ENCODE data around the gene ASIC1.
"Not testable (repeated sequence)": the region's sequence is repeated elsewhere in the genome, so short reads cannot be mapped to it uniquely, and the experiment has no call there.

Gene ASIC1

DNA sequence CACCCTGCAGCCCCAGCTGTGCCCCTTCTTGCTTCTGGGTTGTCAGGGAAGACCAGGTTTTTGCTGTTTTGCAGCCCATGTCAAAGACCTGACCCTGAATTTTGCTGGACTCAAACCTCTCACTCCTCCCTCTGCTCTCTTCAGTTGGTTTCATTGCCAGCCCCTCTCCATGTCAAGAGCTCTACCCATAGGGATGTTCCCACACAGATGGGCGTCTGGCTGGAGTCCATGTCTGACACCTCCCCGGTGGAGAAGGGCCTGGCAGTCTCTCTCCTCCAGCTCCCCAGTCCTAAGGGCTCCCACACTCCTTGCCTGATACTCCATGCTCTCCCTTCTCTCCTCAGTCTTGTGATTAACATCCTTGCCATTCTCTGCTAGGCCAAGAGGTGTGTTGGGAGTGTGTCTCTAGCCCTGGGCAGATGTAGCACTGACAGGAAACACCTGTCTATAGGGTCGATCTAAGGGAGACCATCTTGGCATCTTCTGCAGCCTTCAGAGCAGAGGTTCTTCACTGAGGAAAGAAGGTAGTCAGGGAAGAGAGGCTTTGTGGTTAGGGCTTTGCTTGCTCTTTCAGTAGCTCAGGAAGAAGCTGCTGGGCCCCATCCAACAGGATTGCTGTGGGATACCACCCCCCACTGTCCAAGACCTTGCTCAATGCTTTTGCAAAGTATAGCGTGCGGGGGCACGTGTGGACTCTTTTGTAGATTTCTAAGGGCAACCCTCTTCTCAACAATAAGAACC is 4.7 kb downstream of the ASIC1 start:
- no peak for DNase-seq

DNA sequence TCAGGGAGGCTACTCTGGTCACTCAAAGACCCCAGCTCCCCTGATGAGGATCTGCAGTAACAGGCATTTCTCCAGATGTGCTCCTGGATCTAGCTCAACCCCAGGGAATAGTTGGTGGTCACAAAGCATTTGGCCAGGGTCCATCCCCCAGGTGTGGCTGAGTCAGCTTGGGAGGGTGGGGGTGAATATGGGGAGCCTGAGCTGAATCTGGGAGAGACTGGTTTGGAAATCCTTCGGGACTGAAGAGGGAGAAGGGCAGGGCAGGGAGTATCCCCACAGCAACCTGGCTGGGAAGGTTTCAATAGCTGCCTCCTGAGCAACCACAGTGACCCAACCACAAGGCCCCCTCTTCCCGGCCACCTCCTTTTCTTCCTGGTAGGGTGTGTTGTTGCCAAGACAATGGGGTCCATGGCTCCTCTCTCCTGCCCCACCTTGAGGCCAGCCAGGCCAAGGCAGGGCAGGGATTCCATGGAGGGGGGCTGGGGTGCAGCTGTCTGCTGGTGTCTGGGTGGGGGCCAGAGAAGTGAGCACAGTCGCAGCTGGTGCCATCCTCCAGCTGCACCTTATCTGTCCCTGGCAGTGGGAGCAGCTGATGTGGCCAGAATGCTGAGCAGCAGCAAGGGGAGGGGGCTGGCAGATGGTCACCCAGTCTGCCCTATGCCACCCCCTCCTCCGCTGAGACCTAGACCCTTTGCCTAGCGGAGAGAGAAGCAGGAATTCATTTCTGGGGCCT is 5.5 kb downstream of the ASIC1 start:
- no peak for DNase-seq

DNA sequence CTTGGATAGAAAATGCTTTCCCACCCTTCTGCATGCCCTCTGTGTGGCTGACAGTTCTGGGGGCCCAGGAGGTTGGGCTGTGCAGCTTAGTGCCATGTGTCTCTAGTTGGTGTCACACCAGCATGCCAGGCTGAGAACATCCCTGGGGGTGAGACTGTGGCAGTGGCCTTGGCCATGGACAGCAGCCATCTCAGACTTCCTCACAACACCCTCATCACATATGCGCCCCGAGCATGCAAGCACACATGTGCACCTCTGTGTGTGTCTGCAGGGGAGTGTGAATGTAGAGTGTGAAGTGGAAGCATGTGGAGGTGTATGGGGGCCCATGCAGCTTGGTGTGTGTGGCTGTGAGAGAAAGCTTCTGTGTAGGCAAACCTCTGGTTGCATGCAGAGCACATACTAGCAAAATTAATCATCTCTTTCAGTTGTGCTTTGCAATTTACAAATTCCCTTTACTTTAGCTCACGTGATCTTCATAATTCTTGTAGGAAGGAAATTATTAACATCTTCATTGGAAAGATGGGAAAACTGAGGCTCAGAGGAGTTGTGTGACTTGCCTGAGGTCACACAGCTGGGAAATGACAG is 8.4 kb downstream of the ASIC1 start:
- DNase-seq: no peak

DNA sequence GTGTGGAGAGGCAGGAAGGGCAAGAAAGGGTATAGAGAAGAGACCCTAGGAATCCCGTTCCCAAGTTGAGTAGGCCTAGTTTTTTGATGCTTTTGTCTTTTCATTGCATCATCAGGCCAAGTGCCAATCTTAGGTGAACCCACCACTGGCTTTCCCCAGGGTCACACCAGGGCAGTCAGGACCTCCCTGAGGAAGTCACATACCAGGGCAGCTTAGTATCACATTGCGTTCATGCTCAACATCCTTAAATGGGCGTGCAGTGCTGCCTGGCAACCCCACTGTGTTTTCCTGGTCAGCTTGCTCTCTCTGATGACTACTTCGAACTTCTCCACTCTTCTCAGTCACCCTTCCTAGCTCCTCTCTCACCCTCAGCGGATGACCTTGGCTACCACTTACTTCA is 9.0 kb downstream of the ASIC1 start:
- no peak for DNase-seq

DNA sequence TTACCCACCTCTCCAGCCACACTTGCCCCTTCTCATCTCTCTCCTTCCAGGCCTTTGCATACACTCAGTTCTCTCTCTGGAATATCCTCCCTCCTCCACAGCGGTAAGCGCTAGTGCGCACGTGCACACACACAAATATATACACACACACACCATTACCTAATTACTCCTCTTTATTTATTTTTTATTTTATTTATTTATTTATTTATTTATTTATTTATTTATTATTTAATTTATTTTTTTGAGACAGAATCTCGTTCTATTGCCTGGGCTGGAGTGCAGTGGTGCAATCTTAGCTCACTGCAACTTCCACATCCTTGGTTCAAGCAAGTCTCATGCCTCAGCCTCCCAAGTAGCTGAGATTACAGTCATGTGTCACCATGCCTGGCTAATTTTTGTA is 11.7 kb downstream of the ASIC1 start:
- DNase-seq: no peak

DNA sequence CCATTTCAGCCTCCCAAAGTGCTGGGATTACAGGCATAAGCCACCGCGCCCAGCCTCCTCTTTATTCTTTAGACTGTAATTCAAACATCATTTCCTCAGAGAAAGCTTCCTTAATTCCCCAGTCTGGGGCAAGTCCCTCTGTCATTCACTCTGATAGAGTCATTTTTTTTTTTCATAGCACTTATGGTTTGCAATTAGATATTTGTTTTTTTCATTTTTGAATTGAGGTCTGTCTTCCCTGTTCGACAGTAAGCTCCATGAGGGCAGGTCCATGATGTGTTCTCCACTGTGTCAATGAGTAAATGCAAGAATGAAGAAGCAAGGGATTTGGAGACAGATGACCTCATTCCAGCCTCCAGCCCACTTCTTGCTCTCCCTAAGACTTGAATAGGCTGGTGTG is 12.1 kb downstream of the ASIC1 start:
- no peak for DNase-seq

DNA sequence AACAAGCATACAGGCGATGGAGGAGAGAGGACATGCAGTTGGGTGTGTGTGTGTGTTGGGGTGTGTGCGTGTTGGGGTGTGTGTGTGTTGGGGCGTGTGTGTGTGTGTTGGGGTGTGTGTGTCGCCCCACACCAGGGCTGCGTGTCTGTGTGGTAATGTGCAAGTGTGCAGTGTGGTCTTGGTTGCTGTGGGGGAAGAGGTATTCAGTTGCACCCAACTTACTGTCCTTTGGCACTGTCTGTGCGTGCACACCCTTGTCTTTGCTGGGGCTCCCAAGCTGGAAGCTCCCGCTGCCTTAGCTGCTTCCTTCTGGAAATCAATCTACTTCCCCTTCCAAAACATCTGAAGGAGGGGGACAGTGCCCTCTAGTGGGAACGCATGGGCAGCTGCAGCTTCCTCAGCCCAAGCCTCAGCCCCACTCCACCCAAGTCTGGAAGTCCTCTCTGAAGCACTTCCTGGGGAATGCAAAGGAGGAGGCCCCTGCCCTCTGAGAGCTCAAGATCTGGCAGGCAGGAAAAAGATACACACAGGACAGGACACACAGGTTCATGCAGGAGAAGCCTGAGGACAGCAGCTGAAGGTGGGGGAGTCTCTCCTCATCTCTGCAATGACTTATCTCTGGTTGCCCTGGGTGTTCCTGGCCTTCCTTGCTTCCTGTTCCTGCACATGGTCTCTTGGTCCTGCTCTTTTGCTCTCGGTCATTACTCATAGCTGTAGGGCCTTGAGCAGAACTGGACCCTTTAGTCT is 13.1 kb downstream of the ASIC1 start:
- no peak for DNase-seq

DNA sequence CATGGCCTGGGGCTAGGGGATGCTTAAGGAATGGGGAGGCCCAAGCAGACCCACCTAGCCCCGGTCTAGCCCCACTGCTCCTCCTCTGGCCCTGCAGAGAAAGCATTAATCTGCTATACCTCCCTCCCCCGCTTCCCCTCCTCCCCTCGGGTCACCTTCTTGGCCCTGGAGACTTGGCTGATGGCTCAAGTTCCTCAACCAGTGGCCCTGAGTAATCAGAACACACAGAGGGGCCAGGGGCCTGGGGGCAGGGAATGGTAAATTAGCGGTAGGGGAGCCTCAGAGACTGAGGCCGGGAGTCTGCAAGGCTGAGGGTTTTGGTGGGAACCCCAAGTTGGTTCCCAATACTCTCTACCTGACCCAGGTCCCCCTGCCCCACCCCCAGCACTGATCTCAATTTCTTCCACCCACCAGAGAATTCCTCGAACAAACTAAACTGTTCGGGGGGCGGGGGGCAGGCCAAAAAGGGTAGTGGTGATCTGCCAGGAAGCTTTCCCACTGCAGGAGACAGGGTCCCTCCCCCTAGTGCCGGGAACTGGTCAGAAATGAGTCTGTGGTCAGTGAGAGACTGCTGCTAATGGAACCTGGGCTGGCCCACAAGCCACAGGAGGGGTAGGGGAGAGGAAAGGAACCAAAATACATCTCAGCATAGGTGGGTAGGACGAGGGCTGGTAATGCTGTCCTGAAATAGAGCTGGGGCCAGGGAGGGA is 15.0 kb downstream of the ASIC1 start:
- DNase-seq: no peak

DNA sequence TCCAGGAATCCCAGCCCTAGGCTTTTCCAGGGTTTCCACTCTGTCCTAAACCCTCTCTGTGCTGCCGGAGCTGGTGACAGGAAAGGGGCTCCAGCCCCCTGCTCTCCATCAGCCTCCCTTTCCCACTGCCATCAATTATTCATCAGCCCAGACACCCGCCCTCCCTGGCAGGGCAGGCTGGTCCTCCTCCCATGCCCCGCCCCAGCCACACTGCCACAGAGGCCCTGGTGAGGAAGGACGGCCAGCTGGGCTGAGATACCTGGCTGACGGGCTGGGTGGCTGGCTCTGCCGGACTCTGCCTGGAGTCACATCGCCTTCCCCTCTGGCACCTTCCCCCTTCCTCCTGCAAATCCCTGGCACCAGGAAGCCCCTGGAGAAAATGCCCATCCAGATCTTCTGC is 15.8 kb downstream of the ASIC1 start:
- DNase-seq: no peak

DNA sequence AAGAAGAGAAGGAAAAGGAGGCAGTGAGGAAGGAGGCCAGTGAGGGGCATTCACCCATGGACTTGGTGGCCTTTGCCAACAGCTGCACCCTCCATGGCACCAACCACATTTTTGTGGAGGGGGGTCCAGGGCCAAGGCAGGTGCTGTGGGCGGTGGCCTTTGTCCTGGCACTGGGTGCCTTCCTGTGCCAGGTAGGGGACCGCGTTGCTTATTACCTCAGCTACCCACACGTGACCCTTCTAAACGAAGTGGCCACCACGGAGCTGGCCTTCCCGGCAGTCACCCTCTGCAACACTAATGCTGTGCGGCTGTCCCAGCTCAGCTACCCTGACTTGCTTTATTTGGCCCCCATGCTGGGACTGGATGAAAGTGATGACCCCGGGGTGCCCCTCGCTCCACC is 16.3 kb downstream of the ASIC1 start:
- no peak for DNase-seq

DNA sequence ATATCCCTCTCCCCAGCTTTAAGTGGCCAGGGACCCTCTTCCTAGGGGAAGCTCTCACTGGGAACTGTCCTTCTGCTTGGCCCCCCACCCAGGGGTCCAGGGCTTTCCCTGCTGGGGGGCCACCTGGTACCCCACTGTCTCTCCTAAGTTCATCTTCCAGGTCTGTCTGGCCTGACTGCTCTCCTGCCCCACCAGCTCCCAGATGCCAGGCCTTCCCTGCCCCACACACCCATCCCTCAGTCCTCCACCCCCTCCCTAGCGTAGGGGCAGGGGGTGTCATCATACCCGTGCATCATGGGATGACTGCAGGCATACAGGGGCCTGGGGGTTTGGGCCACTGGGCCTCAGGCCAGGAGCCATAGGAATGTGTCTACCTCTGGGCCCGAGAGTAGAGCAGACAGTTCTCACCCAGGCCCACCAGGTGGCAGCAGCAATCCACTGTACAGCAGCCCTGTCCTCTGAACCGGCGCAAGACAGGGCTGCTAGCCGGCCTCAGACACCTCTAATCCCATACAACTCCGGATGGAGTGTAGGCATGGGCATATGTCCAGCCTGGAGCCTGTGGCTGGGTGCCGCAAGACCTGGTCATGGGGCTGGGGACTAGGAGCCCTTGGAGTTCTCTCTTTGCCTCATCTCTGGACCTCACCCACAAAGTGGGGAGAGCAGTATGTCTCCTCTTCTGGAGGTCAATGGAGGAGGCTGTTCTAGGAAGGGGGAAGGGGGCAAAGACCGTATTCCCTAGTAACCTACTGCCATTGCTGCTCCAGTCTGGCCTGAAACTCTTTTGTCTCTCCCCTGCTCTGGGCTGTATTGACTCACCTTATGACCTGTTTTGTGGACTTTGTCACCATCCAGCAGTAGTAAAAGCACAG is 17.8 kb downstream of the ASIC1 start:
- no peak for DNase-seq

DNA sequence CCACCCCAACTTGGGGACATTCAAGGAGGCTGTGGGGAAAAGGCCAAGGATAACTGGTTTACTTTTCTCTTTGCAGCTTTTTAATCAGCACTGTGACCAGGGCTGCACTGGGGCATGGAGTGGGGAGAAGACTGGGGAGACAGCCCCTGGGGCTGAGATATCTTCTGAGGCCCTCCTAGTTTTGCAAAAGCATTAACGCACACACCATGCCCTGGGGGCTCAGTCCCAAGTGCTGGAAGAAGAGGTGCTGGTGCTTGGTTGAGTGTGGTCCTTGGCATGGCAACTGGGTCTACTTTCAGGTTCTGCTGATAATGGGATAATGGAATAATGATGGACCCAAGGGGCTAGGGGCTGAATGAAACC is 18.4 kb downstream of the ASIC1 start:
- no peak for DNase-seq

DNA sequence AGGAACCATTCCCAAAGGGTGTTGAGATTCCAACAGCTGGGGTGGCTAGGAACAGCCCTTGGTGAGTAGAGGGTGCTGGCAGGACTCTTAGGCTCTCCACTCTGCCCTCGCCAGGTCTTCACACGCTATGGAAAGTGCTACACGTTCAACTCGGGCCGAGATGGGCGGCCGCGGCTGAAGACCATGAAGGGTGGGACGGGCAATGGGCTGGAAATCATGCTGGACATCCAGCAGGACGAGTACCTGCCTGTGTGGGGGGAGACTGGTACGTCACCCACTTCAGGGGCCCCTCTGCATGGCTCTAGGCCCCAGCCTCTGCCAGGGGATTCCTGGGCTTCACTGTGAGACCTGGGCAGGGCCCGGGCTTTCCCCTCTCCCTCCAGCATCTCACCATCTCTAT is 19.7 kb downstream of the ASIC1 start:
- no peak for DNase-seq

DNA sequence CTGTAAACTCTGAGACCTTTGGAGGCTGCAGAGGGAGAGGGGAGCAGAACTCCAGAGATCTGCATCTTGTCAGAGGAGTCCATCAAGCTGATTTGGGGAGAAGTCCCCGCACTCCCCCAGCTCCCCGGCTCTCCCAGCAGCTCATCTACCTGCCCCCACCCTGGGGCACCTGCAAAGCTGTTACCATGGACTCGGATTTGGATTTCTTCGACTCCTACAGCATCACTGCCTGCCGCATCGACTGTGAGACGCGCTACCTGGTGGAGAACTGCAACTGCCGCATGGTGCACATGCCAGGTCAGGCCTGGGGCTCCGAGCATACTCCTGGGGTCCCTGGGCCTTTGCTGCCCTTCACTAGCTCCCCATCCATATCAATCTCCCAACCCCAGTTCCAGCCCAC is 20.9 kb downstream of the ASIC1 start:
- DNase-seq: no peak

DNA sequence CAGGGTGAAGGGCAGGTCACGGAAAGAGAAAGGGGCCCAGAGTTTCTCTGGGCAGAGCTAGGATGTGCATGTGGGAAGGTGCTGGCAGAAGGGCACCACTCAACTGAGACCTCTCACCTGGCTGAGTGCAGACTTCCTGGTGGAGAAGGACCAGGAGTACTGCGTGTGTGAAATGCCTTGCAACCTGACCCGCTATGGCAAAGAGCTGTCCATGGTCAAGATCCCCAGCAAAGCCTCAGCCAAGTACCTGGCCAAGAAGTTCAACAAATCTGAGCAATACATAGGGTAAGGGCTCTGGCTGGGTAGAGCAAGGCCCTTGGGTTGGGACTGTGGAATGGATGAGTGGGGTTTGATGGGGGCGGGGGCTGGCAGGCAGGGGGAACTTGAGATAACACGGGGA is 22.4 kb downstream of the ASIC1 start:
- no peak for DNase-seq

DNA sequence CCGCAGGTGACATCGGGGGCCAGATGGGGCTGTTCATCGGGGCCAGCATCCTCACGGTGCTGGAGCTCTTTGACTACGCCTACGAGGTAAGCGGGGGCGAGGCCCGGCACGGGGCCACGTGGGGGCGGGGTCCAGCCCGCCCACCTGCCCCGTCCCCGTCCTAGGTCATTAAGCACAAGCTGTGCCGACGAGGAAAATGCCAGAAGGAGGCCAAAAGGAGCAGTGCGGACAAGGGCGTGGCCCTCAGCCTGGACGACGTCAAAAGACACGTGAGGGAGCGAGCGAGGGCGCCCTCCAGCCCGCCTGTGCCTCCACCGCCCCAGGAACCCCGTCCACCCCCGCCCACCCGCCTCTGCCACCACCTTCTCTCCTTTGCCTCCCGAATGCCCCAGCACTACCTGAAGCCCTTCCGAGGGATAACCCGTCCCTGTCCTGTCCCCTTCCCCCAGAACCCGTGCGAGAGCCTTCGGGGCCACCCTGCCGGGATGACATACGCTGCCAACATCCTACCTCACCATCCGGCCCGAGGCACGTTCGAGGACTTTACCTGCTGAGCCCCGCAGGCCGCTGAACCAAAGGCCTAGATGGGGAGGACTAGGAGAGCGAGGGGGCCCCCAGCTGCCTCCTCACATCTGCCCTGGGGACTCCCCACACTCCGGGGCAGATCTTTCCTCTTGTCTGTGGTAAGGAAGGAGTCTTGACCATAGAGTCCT is 23.9 kb downstream of the ASIC1 start:
- DNase-seq: no peak

DNA sequence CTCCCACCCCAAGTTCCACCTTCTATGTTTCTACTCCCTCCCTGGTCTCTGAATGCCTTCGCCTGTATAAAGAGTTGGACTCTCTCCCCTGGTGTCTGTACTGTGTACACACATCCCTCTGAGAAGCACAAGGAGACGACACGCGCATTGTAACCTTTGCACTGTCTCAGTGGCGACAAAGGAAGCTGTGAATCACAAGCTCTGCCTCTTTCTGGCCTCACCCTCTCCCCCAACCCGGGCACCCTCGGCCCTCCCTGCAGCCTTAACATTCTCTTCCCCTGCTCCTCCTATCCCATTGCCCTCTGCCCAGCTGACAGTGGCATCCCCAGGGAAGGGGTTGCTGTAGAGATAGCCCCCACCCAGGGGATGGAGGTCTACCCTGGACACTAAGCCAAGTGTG is 25.2 kb downstream of the ASIC1 start:
- no peak for DNase-seq

DNA sequence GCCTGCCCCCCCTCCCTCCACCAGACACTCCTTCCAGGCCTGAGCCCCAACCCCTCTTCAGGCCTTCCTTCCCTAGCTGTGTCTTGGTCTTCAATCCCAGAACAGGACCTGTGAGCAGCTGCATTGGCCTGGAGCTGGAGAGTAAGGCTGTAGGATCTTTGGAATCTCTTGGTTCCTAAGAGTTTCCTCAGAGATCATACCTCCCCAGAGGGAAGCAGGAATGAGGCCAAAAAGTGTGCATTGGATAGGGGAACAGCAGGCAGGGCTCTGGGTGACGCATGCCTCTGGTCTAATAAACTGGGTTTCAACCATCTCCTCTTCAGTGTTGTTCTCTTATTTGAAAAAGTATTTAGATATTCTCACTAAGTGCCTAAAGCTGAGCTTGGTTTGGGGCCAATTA is 25.9 kb downstream of the ASIC1 start:
- DNase-seq: no peak

DNA sequence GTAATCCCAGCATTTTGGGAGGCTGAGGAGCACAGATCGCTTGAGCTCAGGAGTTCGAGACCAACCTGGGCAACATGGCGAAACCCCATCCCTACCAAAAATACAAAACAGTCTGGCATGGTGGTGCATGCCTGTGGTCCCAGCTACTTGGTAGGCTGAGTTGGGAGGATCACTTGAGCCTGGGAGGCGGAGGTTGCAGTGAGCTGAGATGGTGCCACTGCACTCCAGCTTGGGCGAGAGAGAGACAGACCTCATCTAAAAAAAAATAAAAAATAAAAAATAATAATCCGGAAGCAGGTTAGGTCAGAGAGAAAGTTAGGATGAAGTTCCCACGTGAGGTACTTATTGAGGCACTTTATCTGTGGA is 27.0 kb downstream of the ASIC1 start:
- not testable (repeated sequence) for DNase-seq

DNA sequence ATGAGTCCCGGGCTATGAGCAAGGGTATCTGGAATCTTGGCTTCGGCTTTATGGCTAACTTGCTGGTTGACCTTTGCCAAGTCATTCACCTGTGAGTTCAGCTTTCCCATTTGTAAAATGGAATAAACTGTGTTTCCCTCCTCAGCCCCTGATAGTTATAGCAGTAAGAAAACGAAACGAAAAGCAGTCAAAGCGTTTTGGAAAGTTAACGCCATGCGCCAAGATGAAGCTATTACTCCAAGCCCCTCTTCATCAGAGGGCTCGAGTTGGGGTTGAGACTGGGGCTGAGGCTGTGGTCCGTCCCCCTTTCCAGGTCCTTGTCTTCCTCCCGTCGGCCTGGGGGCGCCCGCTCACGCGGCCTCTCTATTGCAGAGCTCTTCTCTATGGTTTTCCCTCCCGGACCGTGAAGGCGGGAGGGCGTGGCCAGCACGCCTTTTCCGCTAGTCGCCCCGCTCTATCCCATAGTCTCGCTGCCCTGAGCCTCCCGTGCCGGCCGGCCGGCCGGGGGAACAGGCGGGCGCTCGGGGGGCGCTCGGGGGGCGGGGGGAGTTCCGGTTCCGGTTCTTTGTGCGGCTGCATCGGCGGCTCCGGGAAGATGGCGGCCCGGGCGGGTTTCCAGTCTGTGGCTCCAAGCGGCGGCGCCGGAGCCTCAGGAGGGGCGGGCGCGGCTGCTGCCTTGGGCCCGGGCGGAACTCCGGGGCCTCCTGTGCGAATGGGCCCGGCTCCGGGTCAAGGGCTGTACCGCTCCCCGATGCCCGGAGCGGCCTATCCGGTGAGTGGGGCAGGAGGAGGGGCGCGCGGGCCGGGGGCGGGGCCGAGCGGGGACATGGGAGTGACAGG is 27.6 kb downstream of the ASIC1 start, which contains the start of gene SMARCD1:
SMARCD1 (plus strand) TSS at position 568 of the 840 bp plus-strand sequence; CDS start at position 596, 28 bp downstream.
- no peak for DNase-seq

Data from cortex of kidney (tissue), 1 donor.